ENCODE measurements around the gene FUOM.

FUOM gene

GRCh38 chr10:133336577-133337369 lies 21.0 kb downstream of the FUOM start, which contains the start of gene CALY:
Gene CALY (minus strand): TSS chr10:133336896. CDS start chr10:133328989, 7,907 bp downstream.
- no peak within 1 kb of the TSS for H3K27ac ChIP-seq (ENCODE audit: low read depth, low read length)
- peak within 1 kb of the TSS; percentile 32 for H3K4me3 ChIP-seq (ENCODE audit: low read length)
- peaks cover 5% of the 10 kb centered on the region for H3K4me1 ChIP-seq (ENCODE audit: control insufficient read depth, insufficient read depth, low read length)
- H3K9ac ChIP-seq (ENCODE audit: low read length): no peak within 1 kb of the TSS
- no peaks in the 10 kb centered on the region for H3K36me3 ChIP-seq (ENCODE audit: control insufficient read depth, insufficient read depth, low read length)
- H3K27me3 ChIP-seq (ENCODE audit: control insufficient read depth, insufficient read depth, low read length): peaks cover 48% of the 10 kb centered on the region

- Histone ChIP-seq H3K9ac (ENCODE audit: low read length) (no peak overlapping the region), H3K4me1 (ENCODE audit: control insufficient read depth, insufficient read depth, low read length) (peaks cover 5% of the 10 kb centered on the region), H3K27me3 (ENCODE audit: control insufficient read depth, insufficient read depth, low read length) (peaks cover 52% of the 10 kb centered on the region), H3K36me3 (ENCODE audit: control insufficient read depth, insufficient read depth, low read length) (no peaks in the 10 kb centered on the region), H3K4me3 (ENCODE audit: low read length) (peak overlapping the region; percentile 32), H3K27ac (ENCODE audit: low read depth, low read length) (no peak overlapping the region)
Observed at GRCh38 chr10:133336118-133336576, 21.7 kb downstream of the FUOM start.

DNA sequence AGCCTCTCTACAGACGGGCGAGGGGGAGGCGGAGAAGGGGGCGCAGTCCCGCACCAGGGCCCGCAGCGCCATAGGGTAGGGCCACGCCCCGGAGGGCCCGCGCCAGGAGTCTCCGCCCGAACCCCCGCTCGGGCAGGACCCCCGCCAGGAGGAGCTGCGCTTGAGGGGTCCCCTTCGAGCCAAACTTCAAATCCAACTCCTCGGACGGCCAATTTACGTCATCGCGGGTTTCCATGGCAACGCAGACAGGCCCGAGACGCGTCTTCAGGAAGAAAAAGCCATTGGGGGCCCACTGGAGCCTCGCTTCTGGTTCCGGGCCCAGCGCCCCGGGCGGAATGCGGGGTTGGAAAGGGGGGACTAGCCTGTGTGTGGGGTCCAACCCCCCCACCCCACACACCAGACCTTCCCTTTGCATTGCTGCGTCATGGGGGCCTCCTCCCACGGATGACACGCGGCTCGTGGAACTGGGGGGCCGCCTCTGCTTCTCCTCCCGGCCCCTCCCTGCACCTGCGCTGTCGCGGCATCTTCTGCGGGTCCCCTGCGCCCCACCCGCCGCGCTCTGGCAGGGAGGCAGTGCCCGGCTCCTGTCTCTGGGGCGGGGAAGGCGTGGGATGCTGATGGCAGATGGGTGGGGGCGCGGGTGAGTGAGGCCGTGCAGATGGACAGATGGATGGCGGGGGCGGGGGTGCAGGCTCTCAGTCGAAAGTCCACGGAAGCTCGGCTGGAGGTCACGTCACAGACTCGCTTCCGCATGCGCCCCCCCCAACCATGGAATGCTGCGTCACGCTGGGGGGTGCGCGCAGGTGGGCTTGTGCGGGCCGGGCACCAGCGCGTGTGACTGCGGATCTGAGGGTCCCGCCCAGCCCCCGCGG lies 22.3 kb downstream of the FUOM start:
- peaks cover 52% of the 10 kb centered on the region for H3K27me3 ChIP-seq (ENCODE audit: control insufficient read depth, insufficient read depth, low read length)
- H3K27ac ChIP-seq (ENCODE audit: low read depth, low read length): no peak overlapping the region
- H3K36me3 ChIP-seq (ENCODE audit: control insufficient read depth, insufficient read depth, low read length): no peaks in the 10 kb centered on the region
- peak overlapping the region; percentile 58 for H3K4me3 ChIP-seq (ENCODE audit: low read length)
- H3K4me1 ChIP-seq (ENCODE audit: control insufficient read depth, insufficient read depth, low read length): peaks cover 5% of the 10 kb centered on the region
- H3K9ac ChIP-seq (ENCODE audit: low read length): no peak overlapping the region

DNA sequence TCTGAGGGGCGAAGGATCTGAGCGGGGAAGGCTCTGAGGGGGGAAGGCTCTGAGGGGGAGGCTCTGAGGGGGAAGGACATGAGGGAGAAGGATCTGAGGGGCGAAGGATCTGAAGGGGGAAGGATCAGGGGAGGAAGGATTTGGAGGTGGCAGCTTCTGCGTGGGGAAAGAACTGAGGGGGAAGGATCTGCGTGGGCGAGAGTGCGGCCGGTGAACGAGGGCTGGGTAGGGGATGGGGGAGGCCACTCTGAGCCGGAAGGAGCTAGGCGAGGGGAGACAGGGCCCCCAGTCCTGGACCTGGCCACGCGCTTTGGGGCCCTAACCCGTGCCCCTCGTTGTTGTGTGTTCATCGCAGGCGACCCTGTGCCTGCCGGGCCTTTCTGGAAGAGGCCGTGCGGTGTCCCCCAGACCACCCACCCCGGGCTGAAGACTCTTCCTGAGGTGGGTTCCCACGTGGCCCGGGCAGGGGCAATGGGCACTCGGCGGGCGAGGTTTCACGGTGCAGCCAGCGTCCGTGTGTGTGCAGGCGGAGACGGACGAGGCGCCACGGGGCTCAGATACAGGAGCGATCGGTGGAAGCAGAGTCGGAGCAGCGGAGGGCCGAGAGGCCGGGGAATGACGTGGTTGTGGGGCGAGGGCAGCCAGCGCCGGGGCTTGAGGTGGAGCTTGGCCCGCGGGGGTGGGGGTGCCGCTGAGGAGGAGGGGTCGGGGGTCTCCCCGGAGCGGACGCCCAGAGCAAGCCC lies 23.1 kb downstream of the FUOM start:
- no peak overlapping the region for H3K9ac ChIP-seq (ENCODE audit: low read length)
- H3K4me3 ChIP-seq (ENCODE audit: low read length): peak overlapping the region; percentile 58
- H3K36me3 ChIP-seq (ENCODE audit: control insufficient read depth, insufficient read depth, low read length): no peaks in the 10 kb centered on the region
- peaks cover 5% of the 10 kb centered on the region for H3K4me1 ChIP-seq (ENCODE audit: control insufficient read depth, insufficient read depth, low read length)
- peaks cover 49% of the 10 kb centered on the region for H3K27me3 ChIP-seq (ENCODE audit: control insufficient read depth, insufficient read depth, low read length)
- no peak overlapping the region for H3K27ac ChIP-seq (ENCODE audit: low read depth, low read length)

GRCh38 chr10:133332936-133333699 lies 24.7 kb downstream of the FUOM start:
- Histone ChIP-seq H3K36me3 (ENCODE audit: control insufficient read depth, insufficient read depth, low read length) (no peaks in the 10 kb centered on the region), H3K27me3 (ENCODE audit: control insufficient read depth, insufficient read depth, low read length) (peaks cover 51% of the 10 kb centered on the region)

GRCh38 chr10:133329491-133330202 lies 28.2 kb downstream of the FUOM start:
- peaks cover 50% of the 10 kb centered on the region for H3K27me3 ChIP-seq (ENCODE audit: control insufficient read depth, insufficient read depth, low read length)
- H3K9ac ChIP-seq (ENCODE audit: low read length): no peak overlapping the region
- no peaks in the 10 kb centered on the region for H3K36me3 ChIP-seq (ENCODE audit: control insufficient read depth, insufficient read depth, low read length)
- peaks cover 3% of the 10 kb centered on the region for H3K4me1 ChIP-seq (ENCODE audit: control insufficient read depth, insufficient read depth, low read length)
- peak overlapping the region; percentile 9 for H3K4me3 ChIP-seq (ENCODE audit: low read length)
- no peak overlapping the region for H3K27ac ChIP-seq (ENCODE audit: low read depth, low read length)

More at GRCh38 chr10:133332936-133333699, 24.7 kb downstream of the FUOM start:
- Histone ChIP-seq H3K4me1 (ENCODE audit: control insufficient read depth, insufficient read depth, low read length) (peaks cover 5% of the 10 kb centered on the region), H3K27ac (ENCODE audit: low read depth, low read length) (no peak overlapping the region), H3K9ac (ENCODE audit: low read length) (no peak overlapping the region), H3K4me3 (ENCODE audit: low read length) (no peak overlapping the region)

- peaks cover 48% of the 10 kb centered on the region for H3K27me3 ChIP-seq (ENCODE audit: control insufficient read depth, insufficient read depth, low read length)
- no peak overlapping the region for H3K27ac ChIP-seq (ENCODE audit: low read depth, low read length)
- no peak overlapping the region for H3K4me3 ChIP-seq (ENCODE audit: low read length)
- no peaks in the 10 kb centered on the region for H3K36me3 ChIP-seq (ENCODE audit: control insufficient read depth, insufficient read depth, low read length)
- peaks cover 2% of the 10 kb centered on the region for H3K4me1 ChIP-seq (ENCODE audit: control insufficient read depth, insufficient read depth, low read length)
- H3K9ac ChIP-seq (ENCODE audit: low read length): no peak overlapping the region
Observed at GRCh38 chr10:133328358-133329343, 29.2 kb downstream of the FUOM start.

DNA sequence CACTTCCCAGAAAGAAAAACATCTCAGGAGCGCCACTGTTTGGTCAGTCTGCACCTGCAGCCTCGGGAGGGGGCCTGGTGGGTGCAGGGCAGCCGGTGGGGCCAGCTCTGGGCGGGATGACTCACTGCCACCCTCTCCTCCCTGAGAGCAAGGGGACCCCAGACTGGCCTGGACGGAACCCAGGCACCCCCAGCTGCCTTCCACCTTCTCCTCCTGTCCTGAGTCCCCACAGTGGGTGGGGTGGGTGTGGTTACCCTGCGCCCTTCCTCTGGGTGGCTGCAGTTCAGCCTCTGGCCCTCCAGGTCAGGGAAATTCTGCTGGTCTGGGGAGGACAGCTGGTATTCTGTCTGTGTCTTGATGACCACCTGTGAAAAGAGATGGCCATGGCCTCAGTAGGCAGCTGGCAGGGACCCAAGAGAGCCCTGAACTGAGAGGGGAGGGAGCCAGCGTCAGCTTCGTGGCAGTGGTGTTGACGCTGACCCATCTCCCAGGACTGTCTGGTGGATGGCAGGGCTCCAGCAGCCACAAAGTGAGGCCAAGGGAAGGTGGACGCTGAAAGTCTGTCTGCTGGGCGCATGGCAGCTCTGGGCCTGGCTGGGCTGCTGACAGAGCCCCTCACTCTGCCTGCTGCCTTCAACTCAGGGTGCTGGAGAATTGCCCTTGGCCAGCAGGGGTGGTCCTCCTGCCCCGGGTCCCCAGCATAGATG lies 30.0 kb downstream of the FUOM start:
- Histone ChIP-seq H3K4me3 (ENCODE audit: low read length) (no peak overlapping the region), H3K4me1 (ENCODE audit: control insufficient read depth, insufficient read depth, low read length) (peaks cover 2% of the 10 kb centered on the region), H3K36me3 (ENCODE audit: control insufficient read depth, insufficient read depth, low read length) (no peaks in the 10 kb centered on the region), H3K27ac (ENCODE audit: low read depth, low read length) (no peak overlapping the region), H3K27me3 (ENCODE audit: control insufficient read depth, insufficient read depth, low read length) (peaks cover 45% of the 10 kb centered on the region), H3K9ac (ENCODE audit: low read length) (no peak overlapping the region)

GRCh38 chr10:133326745-133327650 lies 30.8 kb downstream of the FUOM start:
- no peaks in the 10 kb centered on the region for H3K36me3 ChIP-seq (ENCODE audit: control insufficient read depth, insufficient read depth, low read length)
- H3K9ac ChIP-seq (ENCODE audit: low read length): no peak overlapping the region
- no peak overlapping the region for H3K27ac ChIP-seq (ENCODE audit: low read depth, low read length)
- peaks cover 2% of the 10 kb centered on the region for H3K4me1 ChIP-seq (ENCODE audit: control insufficient read depth, insufficient read depth, low read length)
- no peak overlapping the region for H3K4me3 ChIP-seq (ENCODE audit: low read length)
- peaks cover 43% of the 10 kb centered on the region for H3K27me3 ChIP-seq (ENCODE audit: control insufficient read depth, insufficient read depth, low read length)
